NCI-H69 (cell line): ENCODE data around the gene IFFO2.

ENCODE experiments used
- DNase-seq: peaks from one replicate; lab custom pipeline; 2025; lab: John Stamatoyannopoulos, UW

IFFO2 gene

DNA sequence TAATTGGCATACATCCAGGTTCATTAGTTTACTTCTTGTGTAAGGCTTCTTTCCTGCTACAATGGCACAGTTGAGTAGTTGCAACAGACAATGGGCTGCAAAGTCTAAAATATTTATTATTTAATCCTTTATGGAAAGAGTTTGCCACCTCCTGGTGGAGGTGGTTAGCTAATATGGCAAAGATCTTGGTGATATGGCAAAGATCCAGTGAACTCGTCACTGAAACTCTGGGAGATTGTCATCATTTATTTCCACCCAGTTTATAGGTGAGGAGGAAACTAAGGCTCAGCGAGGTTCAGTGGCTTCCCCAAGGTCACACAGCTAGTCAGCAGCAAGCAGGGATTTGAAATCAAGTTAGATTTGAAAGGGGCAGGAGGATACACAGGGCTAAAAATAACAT is 16.1 kb upstream of the IFFO2 start:
- DNase-seq = no peak

DNA sequence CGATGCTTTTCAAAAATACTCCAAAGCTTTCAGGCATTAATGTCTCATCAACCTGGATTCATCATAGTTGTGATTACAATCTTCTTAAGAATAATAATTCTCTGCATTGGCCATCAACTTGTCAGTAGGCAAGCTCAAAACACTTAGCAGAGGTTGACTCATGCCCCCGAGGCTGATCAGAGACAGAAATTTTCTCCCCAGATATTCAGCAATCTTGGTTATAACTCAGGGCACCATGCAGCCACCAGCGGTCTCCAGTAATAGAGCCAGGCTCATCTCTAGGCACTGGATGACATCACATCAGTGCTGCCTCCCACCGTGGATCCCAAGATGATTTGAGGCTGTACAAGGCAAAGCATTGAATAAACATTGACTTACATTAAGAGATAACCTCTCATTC is 14.3 kb upstream of the IFFO2 start:
- no peak for DNase-seq

DNA sequence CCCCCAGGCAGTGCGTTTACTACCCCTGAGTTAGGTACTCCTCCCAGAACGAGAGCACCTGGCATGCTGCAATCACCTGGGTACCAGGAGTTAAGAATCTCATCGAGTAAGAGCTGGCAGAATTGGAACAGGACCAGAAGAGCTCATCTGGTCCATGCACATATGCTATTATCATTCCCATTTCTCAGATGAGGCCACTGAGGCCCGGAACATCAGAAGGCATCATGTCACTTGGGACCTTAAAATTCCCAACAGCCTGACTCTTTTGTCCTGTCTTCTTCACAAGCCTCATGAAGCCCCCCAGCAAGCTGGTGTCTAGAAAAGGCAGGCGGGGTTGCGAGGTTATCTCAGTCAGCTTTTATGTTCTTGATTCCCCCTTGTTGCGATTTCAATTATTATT is 13.9 kb upstream of the IFFO2 start:
- DNase-seq = no peak

DNA sequence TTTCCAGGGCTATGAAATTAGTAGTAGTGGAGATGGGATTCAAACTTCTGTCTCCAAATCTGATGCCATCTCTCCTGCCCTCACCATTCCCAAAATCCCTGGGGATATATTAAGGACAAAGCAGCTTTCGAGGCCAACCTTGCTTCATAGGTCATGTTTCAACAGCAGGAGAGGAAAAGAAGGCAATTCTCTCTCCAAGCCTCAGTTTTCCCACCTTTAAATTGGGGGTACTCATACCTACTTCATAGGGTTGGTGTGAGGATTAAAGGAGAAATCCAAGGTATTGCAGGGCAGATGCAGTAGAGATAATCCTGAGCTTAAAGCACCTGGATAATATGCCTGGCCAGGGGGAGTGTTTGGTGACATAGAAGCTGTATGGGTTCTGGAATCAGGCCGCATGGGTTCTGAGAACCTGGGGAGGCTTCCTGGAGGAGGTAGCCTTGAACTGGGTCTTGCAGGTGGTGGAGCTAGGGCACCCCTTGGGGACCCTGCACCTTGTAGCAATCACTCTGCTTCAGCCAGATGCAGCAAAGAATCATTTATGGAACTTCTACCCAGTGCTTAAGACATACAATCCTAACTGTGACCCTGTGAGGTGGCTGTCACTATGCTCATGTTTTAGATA is 10.7 kb upstream of the IFFO2 start:
- no peak for DNase-seq

DNA sequence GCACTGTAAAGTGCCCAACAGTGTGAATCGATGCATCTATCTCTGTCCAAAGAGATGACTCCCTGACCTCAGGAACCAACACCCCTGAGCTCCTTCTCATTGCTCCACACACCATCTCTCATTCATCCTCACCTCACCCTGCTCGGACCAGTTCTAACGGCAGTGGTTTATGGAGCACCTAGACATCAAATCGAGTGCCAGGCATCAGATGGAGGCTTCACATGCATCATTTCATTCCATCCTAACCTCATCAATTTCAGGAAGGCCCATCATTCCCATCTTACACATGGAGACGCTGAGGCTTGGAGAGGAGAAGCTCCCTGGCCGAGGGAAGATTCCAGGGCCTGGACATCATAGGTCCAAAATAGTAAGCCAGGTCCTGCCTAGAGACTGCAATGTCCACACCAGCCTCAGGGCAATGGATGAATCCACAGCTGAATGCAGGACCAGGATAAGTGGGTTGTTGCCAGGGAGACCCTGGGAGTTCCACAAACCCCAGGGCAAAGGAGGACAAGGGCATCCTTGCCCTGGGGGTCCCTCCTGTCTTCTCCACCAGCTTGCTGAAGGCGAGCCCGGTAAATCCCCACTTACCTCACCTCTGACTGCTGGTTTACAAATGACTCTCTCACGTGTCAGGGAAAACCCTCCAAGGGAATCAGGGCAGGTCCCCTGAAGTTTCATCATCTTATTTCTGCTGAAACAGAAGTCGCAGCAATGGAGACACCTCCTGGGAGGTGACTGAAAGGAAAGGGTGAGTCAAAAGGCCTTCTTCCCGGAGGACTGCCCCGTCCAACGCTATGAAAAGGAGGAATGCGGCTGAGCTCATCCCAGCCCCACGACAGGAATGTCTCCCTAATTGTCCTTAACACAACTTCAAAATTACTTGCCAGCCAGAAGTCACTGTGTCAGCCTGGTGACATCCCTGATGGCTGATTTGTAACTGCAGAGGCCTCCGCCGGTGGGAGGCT is 9.0 kb upstream of the IFFO2 start:
- DNase-seq = no peak

DNA sequence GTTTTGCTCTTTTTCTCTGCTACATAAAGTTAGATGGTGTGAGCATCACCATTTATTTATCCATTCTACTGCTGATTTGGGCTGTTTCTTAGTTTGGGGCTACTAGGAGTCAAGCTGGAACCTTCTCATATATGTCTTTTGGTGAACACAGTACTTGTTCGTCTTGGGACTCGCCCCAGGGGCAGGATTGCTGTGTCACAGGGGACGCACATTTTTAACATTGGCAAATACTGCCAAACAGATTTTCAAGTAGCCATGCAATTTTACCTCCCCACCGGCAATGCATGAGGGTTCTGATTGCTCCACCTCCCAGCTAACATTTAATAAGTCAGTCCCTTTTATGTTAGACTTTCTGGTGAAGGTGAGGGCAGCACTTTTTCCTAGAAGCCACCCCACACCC is 7.5 kb upstream of the IFFO2 start:
- no peak for DNase-seq

DNA sequence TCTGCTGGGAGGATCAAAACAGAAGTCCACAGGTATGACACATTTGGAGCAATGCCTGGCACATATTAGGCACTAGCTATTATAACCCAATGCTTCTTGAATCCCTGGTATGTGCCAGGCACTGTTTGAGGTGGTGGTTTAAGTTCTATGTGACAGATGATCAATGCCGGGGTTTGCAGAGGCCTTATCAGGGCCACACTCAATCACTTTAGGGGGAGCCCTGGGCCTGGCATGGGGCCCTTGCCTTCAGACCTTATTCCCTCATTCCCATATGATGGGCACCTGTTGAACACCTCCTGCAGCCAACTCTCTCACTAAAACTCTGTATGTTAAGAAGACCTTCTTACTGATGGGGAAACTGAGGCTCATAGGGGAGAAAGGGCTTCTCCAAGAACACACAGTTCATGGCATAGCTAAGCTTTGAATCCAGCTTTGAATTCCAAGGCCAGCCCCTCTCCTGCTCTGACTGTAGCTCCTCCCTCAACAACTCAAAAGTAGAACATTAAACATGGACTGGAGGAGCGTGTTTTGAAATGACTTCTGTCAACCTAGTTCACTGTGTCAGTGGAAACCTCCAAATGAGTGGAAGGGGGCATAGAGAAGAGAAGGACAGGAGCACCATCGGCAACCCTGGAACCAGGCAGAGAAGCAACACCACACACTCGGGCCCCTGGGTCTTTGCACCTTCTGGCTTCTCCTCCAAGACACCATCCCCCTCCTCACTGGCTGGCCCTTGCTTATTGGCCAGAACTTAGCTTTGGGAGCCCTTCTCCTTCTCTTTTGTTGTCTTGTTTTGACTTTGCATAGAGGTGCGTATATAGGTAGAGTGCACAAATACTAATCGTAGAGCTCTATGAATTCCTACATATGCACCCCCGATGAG is 6.6 kb upstream of the IFFO2 start:
- DNase-seq = no peak

DNA sequence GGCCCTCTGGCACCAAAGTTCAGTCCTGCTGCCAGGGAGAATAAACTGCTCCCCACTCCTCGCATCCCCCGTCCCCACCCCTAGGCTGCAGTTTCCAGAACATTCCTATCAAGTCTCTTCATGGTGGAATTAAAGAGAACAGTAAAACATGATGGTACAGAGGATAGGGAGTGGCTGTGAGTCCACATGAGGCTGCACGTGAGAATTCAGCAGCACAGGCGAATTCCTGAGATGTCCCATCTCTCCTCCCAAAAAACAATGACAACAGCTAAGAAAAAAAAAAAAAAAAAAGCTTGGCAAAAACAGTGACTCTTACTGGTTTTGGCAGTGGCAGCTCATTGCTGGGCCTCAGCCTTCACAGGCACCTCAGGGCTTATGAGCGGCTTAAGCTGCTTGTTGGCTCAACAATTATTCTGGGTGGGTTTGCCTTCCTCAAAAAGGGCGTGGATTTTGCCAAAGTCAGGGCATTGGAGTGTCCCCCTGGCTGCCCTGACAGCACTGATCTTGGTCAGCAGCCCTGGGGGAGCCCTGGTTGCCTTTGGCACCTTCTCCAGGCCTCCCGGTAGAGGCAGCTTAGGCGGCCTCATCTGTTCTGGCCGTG is 5.7 kb upstream of the IFFO2 start:
- no peak for DNase-seq

DNA sequence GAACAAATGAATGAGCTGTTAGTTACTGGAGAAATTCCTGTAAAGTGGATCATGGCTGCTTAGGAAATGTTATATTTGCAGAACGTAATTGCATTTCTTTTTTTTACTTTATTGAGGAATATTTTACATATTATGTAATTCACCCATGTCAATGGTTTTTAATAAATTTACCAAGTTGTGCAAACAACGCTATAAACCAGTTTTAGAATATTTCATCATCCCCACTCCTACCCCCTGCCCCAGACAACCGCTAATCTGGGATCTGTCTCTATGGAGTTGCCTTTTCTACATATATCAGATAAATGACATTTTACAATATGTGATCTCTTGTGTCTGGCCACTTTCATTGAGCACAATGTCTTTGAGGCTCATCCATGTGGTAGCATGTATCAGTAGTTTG is 4.3 kb upstream of the IFFO2 start:
- DNase-seq = no peak

DNA sequence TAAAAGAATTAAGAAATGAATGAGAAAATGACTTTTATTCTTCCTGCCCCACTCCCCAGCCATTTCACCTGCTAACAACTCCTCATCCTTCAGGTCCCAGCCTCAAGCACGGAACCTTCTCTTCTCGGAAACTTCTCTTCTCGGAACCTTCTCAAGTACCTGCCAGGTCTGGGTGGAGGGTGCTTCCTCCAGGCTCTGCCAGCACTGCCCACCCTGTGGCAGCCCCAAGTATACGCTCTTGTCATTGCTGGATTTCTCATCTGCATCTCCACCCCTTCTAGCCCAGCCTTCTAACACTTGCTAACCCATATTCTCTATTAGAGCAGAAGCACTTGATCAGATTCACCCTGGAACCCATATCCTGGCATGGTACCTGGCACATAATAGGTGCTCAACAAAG is 3.9 kb upstream of the IFFO2 start:
- DNase-seq = no peak

DNA sequence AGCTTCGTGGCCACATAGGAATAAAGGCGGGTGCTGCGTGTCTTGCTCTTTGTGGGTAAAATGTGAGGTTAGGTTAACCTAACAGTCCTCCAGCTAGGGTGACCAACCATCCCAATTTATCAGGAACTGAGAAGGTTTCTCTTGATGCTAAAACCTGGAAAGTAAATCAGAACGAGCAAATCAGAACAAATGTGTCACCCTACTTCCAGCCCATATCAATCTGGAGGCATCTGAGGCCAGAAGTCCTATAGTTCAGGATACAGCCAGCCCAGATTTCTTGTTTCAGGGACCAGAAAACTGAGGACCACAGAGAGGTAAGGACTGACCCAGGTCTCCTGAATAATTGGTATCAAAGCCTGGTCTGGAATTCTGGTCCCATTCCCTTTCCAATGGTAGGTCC is 3.1 kb upstream of the IFFO2 start:
- no peak for DNase-seq

DNA sequence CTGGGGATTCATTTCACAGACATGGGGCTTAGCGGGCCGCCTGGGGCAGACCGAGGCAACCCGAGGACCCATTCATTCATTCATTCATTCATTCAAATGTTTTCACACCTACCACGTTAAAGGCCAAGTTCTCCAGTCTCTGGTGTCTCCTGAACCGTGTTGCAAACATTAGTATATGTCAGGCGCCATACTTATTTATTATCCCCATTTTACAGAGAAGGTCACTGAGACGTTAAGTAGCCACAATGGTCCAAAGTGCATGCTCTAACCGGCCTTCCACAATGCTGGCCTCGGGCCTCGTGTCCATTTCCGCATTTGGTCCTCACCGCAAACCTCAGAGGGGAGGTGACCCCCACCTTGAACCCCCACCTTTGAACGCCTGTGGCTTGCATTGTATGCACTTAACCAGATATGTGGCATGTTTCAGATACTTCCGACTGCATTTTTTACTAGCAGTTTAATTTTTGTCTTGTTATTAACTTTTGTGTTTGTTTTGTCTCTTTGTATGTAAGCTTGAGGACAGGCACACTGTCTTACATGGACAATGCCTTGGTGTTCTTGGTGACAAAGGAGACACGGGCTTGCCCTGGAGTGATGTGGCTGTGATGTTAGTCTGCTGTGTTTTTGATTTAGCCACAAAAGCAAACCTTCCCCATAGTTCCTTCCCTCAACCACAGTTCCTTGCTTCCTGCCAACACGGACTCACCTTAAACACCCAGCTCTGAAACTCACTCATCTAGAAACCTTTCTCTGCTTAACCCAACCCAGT is 1.2 kb upstream of the IFFO2 start:
- no peak for DNase-seq

DNA sequence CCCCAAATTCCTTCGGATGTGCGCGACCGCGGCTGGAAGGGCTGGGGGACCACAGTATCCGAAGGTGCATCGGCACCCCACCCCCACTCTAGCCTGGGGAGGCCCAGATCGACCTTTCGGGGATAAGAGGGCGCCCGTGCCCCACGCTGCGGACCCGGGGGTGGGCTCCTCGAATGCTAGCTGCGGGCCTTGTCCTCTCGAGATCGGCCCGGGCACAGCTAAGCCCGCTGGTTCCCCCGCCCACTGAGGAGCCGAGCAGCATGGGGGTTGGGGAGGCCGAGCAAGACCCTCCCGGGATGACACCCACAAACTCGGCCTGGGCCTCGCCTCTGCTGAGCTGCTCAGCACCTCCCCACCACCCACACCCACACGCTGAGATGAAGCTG is 653 bp upstream of the IFFO2 start:
- no peak for DNase-seq

DNA sequence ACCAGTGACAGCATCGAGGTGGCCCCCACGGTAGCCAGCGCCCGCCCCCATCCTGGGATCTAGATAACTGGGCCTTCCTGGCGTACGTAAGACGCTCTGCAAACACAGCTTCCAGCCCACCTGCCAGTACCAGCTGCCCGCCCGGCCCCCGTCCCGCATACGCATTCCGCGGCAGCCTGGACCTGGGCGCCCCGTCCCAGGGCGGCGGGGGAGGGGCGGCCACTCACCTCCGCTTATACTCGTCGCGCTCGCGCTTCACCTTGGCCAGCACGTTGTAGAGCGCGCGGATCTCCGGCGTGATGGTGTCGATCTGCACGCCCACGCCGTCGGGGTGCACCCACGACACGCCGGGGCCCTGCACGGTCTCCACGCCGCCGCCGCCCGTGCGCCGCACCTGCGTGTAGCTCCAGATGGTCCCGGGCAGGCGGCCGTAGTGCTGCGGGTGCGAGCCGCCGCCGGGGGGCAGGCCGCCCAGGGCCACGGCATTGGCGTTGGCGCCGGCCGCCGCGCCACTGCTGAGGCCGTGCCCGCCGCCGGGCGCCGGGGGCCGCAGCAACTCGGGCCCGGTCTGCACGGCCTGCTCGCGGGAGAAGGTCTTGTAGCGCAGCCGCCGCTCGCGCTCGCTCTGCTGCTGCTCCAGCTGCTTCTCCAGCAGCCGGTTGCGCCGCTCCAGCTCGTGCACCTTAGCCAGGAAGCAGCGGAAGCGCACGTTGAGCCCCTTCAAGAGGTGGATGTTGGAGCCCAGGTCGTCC is 859 bp downstream of the IFFO2 start:
- peak; percentile 54 for DNase-seq

DNA sequence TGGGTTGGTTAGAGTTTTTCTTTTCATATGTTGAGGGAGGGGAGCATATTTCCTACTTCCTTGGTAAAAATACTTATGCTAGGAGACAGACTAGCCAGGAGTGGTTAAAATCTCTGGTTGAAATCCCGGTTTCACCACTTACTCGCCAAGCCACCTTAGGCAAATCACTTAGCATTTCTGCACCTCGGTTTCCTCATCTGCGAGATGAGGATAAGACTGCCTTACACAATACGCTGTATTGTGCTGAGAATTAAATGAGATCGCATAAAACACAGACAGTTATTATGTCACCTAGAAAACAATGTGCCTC is 1.4 kb downstream of the IFFO2 start:
- no peak for DNase-seq

DNA sequence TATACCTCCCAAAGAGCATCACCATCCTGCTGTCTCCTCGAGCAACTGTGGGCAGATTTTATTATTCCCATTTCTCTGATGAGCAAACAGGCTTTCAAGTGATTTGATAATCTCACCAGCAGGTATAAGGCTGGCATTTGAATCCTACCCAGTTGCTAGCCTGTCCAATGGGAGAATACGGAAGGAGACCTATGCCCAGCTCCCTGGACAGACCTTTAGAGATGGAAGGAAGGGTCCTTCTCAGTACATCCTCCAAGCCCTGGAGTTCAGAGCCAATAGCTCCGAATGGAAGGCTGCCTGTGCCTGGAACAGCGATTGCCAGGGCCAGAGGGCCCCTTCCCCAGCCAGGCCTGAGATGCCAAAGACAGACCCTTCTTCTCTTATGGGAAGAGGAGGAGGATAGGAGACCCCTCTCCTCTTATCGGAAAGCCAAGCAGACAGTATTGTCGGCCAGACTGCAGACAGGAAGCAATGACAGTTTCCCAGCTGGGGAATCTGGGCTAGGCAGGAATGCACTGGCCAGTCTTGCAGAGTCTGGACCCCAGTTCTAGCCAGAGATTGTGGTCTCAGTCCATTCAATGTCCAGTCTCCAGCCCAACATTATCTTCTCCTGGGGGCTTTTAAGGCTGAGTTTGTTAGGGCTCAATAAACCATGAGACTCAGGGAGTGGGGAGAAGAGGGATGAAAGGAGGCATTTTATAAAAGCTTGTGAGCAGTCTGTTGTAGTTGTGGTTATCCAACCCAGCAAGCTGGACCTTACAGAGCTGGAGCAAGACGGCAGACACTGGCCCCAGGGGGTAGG is 2.0 kb downstream of the IFFO2 start:
- DNase-seq = no peak

DNA sequence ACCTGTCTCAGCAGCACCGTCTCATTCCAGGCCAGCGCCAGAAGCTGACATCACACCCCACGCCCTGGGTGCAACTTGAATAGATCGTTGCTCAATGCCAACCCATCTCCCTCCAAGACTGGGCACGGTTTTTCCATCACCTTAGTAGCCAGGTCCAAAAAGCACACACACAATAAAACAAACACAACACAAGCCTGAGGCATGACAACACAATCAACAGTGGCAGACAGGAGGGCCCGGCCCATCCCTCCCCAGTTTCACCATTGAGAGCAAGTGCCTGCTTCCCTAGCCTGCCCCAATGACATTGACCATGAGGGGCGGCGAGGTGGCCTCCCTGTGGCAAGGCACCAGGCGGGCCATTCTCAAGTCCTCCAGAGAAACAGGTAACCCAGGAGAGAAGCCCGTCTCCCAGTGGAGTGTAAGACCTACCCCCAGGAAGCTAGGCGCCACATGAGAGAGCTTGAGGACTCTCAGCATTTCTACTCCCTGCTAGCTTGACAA is 2.7 kb downstream of the IFFO2 start:
- DNase-seq = no peak

DNA sequence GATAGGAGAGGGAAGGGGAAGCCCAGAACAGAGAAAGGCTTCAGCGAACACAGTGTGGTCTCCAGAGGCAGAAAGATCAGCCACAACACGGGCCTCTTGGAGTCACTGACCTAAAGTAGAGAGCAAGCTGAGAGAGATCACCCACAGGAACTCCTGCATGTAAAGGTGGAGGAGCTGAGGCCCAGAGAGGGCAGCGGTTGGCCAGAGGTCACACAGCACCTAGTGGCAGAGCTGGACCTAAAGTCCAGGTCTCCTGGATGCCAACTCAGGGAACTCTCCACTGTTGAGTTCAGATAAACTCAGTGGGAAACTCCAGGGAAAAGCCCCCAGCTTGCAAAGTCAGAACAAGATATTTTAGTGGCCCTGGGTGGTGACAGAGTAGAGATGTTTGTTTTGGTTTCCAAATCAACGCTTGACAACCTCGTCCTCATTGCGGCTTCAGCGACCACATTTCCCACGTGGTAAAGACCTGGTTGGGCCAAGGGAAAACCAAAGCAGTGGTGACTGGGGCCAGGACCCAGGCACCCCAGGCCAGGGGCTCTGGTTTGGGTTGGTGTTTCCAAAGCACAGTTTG is 4.6 kb downstream of the IFFO2 start:
- DNase-seq = no peak

DNA sequence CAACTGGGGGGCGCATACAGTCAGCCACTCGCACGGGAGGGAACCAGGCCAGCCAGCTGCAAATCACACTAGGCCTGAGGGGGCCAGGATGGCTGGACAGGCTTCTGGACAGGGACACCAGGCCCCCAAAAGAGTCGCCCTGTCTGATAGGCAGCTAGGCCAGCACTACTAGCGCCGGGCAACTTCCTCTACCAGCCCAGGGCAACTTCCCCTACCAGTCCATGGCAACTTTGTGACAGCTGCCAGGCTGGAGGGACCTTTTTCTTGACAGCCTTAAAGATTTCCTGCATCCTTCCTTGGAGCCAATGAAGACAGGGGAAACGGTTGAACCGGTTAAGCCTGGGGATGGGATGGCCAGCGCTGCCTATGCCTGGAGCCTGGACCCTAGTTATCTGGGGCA is 5.1 kb downstream of the IFFO2 start:
- no peak for DNase-seq
